22Rv1 (cell line): ENCODE data around the gene ATL1.
A peak's percentile ranks its signal among the peaks of the same experiment; 100 is the strongest.

Experiments
- H3K27ac ChIP-seq: fragments of 450-650 bp; 2 replicates; pipeline ENCODE4 v1.5.1; 2017
- ZFX ChIP-seq: fragments of 450-650 bp; IDR thresholded peaks from 2 replicates; pipeline ENCODE4 v1.6.1; 2017; ENCODE audit warnings: antibody characterized with exemption, borderline replicate concordance
- TF ChIP-seq, protein P1 (sequence below): fragments of 450-650 bp; IDR thresholded peaks from 2 replicates; pipeline ENCODE4 v1.5.1; 2017; ENCODE audit warnings: mild to moderate bottlenecking

The ATL1 gene

GRCh38 chr14:50559990-50560930, at the start of gene ATL1:
ATL1 (plus strand) TSS chr14:50560145; CDS start chr14:50560266, 121 bp downstream.
- TF ChIP-seq ZFX = no peak
- TF ChIP-seq, protein P1, sequence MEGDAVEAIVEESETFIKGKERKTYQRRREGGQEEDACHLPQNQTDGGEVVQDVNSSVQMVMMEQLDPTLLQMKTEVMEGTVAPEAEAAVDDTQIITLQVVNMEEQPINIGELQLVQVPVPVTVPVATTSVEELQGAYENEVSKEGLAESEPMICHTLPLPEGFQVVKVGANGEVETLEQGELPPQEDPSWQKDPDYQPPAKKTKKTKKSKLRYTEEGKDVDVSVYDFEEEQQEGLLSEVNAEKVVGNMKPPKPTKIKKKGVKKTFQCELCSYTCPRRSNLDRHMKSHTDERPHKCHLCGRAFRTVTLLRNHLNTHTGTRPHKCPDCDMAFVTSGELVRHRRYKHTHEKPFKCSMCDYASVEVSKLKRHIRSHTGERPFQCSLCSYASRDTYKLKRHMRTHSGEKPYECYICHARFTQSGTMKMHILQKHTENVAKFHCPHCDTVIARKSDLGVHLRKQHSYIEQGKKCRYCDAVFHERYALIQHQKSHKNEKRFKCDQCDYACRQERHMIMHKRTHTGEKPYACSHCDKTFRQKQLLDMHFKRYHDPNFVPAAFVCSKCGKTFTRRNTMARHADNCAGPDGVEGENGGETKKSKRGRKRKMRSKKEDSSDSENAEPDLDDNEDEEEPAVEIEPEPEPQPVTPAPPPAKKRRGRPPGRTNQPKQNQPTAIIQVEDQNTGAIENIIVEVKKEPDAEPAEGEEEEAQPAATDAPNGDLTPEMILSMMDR = peak; percentile 8; the same call in 1 of the 2 replicates
- H3K27ac ChIP-seq = peak within 1 kb of the TSS; percentile 92

DNA sequence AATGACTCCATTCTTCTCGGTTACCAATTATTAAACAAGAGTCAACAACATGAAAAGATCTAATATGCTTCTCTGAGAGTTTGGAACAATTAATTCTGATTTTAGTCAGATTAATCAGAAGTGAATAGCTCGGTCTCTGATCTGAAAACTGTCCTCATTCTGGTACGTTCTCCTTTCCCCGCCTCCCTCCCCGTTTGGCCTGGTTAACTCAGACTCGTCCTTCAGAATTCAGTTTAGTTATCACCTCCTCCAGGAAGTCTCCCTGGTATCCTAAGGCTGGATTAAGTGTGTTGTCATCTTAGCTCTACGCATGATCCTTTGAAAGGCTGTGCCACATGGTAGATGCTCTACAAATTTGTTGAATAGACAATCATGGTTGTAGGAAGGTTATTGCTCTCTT, 49.8 kb upstream of the ATL1 start:
- no peak overlapping the region for H3K27ac ChIP-seq
- TF ChIP-seq ZFX = no peak
- TF ChIP-seq, protein P1 = no peak

GRCh38 chr14:50512463-50512862, 47.5 kb upstream of the ATL1 start:
- TF ChIP-seq, protein P1 = no peak
- TF ChIP-seq ZFX = no peak
- no peak overlapping the region for H3K27ac ChIP-seq

DNA sequence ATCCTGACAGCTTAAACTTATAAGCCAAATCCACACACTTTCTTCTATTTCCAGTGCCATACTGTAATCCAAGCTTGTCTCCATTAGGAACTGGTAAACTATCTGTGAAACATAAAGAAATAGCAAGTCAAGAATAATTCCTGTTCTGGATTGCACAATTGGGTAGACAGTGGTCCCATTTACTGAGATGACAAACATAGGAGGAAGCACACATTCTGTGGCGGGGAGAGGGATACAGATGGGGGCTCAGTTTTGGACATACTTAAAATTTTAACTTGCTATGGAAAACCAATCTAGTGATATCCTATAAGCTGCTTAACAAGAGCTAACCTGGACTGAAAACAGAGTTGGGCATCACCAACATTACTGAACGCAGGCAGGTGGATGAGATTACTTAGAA, 43.9 kb upstream of the ATL1 start:
- no peak for TF ChIP-seq ZFX
- TF ChIP-seq, protein P1 = no peak

GRCh38 chr14:50520947-50521815, 38.8 kb upstream of the ATL1 start:
- TF ChIP-seq, protein P1 = no peak
- TF ChIP-seq ZFX = no peak
- H3K27ac ChIP-seq = no peak overlapping the region

More for the DNA sequence above, 43.9 kb upstream of the ATL1 start:
- H3K27ac ChIP-seq = no peak overlapping the region

GRCh38 chr14:50521912-50522341, 38.0 kb upstream of the ATL1 start:
- TF ChIP-seq ZFX = no peak
- TF ChIP-seq, protein P1 = no peak
- H3K27ac ChIP-seq = no peak overlapping the region
